Measurements from ENCODE around the gene TIMP2.

DNA sequence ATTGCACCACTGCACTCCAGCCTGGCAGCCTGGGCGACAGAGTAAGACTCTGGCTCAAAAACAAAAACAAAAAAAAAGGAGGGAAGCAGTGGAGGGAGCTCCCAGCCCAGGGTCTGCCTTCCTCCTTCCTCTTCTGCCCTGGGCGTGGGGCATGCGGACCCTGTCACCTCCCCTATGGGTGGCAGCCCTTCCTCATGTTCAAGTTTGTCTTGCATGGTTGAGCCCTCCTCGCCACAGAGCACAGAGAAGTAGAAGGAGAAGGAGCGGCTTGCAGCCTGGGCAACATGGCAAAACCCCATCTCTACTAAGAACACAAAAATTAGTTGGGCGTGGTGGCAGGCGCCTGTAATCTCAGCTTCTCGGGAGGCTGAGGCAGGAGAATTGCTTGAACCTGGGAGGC, 21.4 kb upstream of the TIMP2 start:
- TF ChIP-seq POLR2A (IDR thresholded peaks at IDR 0.05; ENCODE audit: low read length) (no peak), GATA1 (IDR thresholded peaks at IDR 0.05; ENCODE audit: low read depth, low read length) (no peak)

Data from erythroblast (primary cell).